ENCODE measurements around the gene TTC7B. TPM values are rescaled to one million over a fixed set of nuclear protein-coding genes. Genes with fewer than 3 reads are reported as not detected.

TTC7B gene
- total RNA-seq, 1 donor from 2014 or later = 46.6 TPM

- Mint-ChIP-seq H3K27me3 (no peaks in the 10 kb centered on the region), H3K27ac (no peak overlapping the region), H3K36me3 (ENCODE audit: insufficient read depth) (peaks cover under 1% of the 10 kb centered on the region), H3K4me1 (ENCODE audit: low read depth) (no peaks in the 10 kb centered on the region), H3K4me3 (ENCODE audit: low read depth) (no peak overlapping the region), H3K9me3 (ENCODE audit: low read depth) (peaks cover 7% of the 10 kb centered on the region)
- no peak for DNase-seq (ENCODE audit: low spot score, unreplicated experiment)
- TF ChIP-seq, protein P1, sequence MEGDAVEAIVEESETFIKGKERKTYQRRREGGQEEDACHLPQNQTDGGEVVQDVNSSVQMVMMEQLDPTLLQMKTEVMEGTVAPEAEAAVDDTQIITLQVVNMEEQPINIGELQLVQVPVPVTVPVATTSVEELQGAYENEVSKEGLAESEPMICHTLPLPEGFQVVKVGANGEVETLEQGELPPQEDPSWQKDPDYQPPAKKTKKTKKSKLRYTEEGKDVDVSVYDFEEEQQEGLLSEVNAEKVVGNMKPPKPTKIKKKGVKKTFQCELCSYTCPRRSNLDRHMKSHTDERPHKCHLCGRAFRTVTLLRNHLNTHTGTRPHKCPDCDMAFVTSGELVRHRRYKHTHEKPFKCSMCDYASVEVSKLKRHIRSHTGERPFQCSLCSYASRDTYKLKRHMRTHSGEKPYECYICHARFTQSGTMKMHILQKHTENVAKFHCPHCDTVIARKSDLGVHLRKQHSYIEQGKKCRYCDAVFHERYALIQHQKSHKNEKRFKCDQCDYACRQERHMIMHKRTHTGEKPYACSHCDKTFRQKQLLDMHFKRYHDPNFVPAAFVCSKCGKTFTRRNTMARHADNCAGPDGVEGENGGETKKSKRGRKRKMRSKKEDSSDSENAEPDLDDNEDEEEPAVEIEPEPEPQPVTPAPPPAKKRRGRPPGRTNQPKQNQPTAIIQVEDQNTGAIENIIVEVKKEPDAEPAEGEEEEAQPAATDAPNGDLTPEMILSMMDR (IDR thresholded peaks at IDR 0.05; ENCODE audit: unreplicated experiment) = no peak
Observed at GRCh38 chr14:90523544-90523943, 292.7 kb downstream of the TTC7B start.

GRCh38 chr14:90522571-90523191, 293.5 kb downstream of the TTC7B start:
- DNase-seq (ENCODE audit: low spot score, unreplicated experiment) = no peak
- Mint-ChIP-seq H3K9me3 (ENCODE audit: low read depth) (peaks cover 5% of the 10 kb centered on the region), H3K27ac (no peak overlapping the region), H3K27me3 (no peaks in the 10 kb centered on the region), H3K36me3 (ENCODE audit: insufficient read depth) (no peaks in the 10 kb centered on the region), H3K4me3 (ENCODE audit: low read depth) (no peak overlapping the region), H3K4me1 (ENCODE audit: low read depth) (peaks cover 4% of the 10 kb centered on the region)
- TF ChIP-seq, protein P1 (IDR thresholded peaks at IDR 0.05; ENCODE audit: unreplicated experiment) = no peak

DNA sequence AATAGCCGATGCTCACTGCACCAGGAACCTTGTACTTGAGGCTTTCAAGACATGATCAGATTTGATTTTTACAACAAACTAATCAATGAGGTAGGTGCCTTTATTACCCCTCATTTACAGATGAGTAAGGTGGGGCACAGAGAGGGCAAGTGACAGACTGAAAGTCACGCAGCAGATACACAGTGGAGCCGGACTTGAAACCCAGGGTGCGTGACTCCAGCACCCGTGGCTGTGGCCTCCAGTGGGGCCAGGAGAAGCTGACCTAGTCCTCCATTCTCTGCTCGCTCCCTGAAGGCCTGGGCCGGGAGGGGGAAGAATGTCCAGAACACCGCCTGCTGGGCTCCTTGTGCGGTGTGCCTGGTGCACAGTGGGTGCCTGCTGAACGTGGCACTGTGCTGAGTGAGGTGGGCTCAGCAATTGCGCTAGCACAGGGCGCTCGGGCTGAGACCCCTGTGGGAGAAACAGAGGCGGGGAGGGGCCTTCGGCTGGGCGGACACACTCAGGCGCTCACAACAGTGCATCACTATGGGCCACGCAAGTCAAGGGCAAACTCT, 294.2 kb downstream of the TTC7B start:
- Mint-ChIP-seq H3K4me1 (ENCODE audit: low read depth) (peaks cover 8% of the 10 kb centered on the region), H3K27me3 (no peaks in the 10 kb centered on the region), H3K36me3 (ENCODE audit: insufficient read depth) (no peaks in the 10 kb centered on the region), H3K27ac (peak overlapping the region; percentile 67), H3K9me3 (ENCODE audit: low read depth) (peaks cover 5% of the 10 kb centered on the region), H3K4me3 (ENCODE audit: low read depth) (no peak overlapping the region)
- TF ChIP-seq, protein P1 (IDR thresholded peaks at IDR 0.05; ENCODE audit: unreplicated experiment) = no peak
- DNase-seq (ENCODE audit: low spot score, unreplicated experiment) = no peak

GRCh38 chr14:90521084-90521929, 294.9 kb downstream of the TTC7B start:
- Mint-ChIP-seq H3K9me3 (ENCODE audit: low read depth) (no peaks in the 10 kb centered on the region), H3K4me1 (ENCODE audit: low read depth) (peaks cover 12% of the 10 kb centered on the region), H3K4me3 (ENCODE audit: low read depth) (no peak overlapping the region), H3K27me3 (no peaks in the 10 kb centered on the region), H3K27ac (no peak overlapping the region), H3K36me3 (ENCODE audit: insufficient read depth) (no peaks in the 10 kb centered on the region)
- TF ChIP-seq, protein P1 (IDR thresholded peaks at IDR 0.05; ENCODE audit: unreplicated experiment) = no peak
- DNase-seq (ENCODE audit: low spot score, unreplicated experiment) = no peak

GRCh38 chr14:90520326-90520725, 295.9 kb downstream of the TTC7B start:
- no peaks in the 10 kb centered on the region for H3K27me3 Mint-ChIP-seq
- no peak overlapping the region for H3K4me3 Mint-ChIP-seq (ENCODE audit: low read depth)
- no peaks in the 10 kb centered on the region for H3K9me3 Mint-ChIP-seq (ENCODE audit: low read depth)
- no peak for DNase-seq (ENCODE audit: low spot score, unreplicated experiment)
- H3K27ac Mint-ChIP-seq = no peak overlapping the region
- TF ChIP-seq, protein P1 (IDR thresholded peaks at IDR 0.05; ENCODE audit: unreplicated experiment) = no peak
- H3K4me1 Mint-ChIP-seq (ENCODE audit: low read depth) = peaks cover 21% of the 10 kb centered on the region
- H3K36me3 Mint-ChIP-seq (ENCODE audit: insufficient read depth) = no peaks in the 10 kb centered on the region
